ENCODE data around the gene NELL2. TPM values are rescaled to one million over a fixed set of nuclear protein-coding genes. Genes with fewer than 3 reads are reported as not detected.

NELL2 gene
- total RNA-seq, 1 experiment from 2014 or later = 596 TPM

DNA sequence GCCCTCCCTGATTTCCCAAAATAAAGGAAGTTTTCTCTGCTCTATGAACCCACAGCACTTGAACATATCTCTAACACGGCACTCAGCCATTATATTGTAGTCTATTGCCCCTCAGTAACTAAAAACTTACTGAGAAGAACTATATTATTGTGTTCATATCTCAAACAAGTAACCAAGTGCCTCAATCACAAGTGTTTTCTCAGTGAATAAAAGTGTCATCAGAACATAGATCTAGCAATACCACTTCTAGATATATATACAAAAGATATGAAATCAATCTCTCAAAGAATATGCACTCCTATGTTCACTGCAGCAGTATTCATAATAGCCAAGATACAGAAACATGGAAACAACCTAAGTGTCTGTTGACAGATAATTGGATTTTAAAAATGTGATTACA is 138.1 kb downstream of the NELL2 start:
- no peak for DNase-seq (ENCODE audit: low spot score)
- Histone ChIP-seq H3K4me1 (ENCODE audit: insufficient read depth, low read length, poor library complexity, severe bottlenecking) (peaks cover 10% of the 10 kb centered on the region), H3K27ac (ENCODE audit: low read depth, low read length, poor library complexity, severe bottlenecking) (peak overlapping the region; percentile 45), H3K4me3 (ENCODE audit: low read depth, low read length, poor library complexity, severe bottlenecking) (no peak overlapping the region), H3K36me3 (ENCODE audit: insufficient read depth, low read length, poor library complexity, severe bottlenecking) (peaks cover 42% of the 10 kb centered on the region), H3K27me3 (replicated peaks; ENCODE audit: insufficient read depth, low read depth, low read length, poor library complexity) (no peaks in the 10 kb centered on the region), H3K9me3 (ENCODE audit: low read depth, low read length, poor library complexity, severe bottlenecking) (peaks cover 11% of the 10 kb centered on the region)
- intact Hi-C loops (cut with micrococcal nuclease; ENCODE audit: unreplicated experiment) = no loop called here
- CTCF ChIA-PET = no interaction called here
- no TSS peak for BruUV-seq (replicated peaks)
- no peak for TF ChIP-seq EZH2 (IDR thresholded peaks at IDR 0.05; ENCODE audit: borderline replicate concordance, low read depth, low read length, poor library complexity, severe bottlenecking)
- TF ChIP-seq, protein P1, sequence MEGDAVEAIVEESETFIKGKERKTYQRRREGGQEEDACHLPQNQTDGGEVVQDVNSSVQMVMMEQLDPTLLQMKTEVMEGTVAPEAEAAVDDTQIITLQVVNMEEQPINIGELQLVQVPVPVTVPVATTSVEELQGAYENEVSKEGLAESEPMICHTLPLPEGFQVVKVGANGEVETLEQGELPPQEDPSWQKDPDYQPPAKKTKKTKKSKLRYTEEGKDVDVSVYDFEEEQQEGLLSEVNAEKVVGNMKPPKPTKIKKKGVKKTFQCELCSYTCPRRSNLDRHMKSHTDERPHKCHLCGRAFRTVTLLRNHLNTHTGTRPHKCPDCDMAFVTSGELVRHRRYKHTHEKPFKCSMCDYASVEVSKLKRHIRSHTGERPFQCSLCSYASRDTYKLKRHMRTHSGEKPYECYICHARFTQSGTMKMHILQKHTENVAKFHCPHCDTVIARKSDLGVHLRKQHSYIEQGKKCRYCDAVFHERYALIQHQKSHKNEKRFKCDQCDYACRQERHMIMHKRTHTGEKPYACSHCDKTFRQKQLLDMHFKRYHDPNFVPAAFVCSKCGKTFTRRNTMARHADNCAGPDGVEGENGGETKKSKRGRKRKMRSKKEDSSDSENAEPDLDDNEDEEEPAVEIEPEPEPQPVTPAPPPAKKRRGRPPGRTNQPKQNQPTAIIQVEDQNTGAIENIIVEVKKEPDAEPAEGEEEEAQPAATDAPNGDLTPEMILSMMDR (conservative IDR thresholded peaks at IDR 0.05; ENCODE audit: low read depth, low read length) = no peak
- POLR2A ChIA-PET (ENCODE audit: low non-redundant PET) = no interaction called here

DNA sequence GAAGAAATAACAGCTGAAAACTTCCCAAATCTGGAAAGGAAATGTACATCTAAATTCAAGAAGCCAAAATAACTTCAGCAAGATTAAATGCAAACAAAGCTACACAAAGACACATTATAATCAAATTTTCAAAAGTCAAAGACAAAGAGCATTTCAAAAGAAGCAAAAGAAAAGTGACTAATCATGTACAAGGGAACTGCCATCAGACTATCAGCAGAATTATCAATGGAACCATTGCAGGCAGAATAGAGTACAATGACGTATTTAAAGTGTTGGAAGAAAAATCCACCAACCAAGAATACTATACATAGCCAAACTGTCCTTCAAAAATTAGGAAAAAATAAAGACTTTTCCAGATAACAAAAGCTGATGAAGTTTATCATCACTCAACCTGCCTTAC is 147.5 kb downstream of the NELL2 start:
- Histone ChIP-seq H3K36me3 (ENCODE audit: insufficient read depth, low read length, poor library complexity, severe bottlenecking) (peaks cover 63% of the 10 kb centered on the region), H3K9me3 (ENCODE audit: low read depth, low read length, poor library complexity, severe bottlenecking) (peaks cover 66% of the 10 kb centered on the region), H3K4me1 (ENCODE audit: insufficient read depth, low read length, poor library complexity, severe bottlenecking) (no peaks in the 10 kb centered on the region), H3K27ac (ENCODE audit: low read depth, low read length, poor library complexity, severe bottlenecking) (no peak overlapping the region), H3K4me3 (ENCODE audit: low read depth, low read length, poor library complexity, severe bottlenecking) (no peak overlapping the region), H3K27me3 (replicated peaks; ENCODE audit: insufficient read depth, low read depth, low read length, poor library complexity) (no peaks in the 10 kb centered on the region)
- intact Hi-C loops (cut with micrococcal nuclease; ENCODE audit: unreplicated experiment) = no loop called here
- TF ChIP-seq, protein P1 (conservative IDR thresholded peaks at IDR 0.05; ENCODE audit: low read depth, low read length) = no peak
- no peak for TF ChIP-seq EZH2 (IDR thresholded peaks at IDR 0.05; ENCODE audit: borderline replicate concordance, low read depth, low read length, poor library complexity, severe bottlenecking)
- no TSS peak for BruUV-seq (replicated peaks)
- CTCF ChIA-PET = no interaction called here
- DNase-seq (ENCODE audit: low spot score) = no peak
- POLR2A ChIA-PET (ENCODE audit: low non-redundant PET) = no interaction called here

DNA sequence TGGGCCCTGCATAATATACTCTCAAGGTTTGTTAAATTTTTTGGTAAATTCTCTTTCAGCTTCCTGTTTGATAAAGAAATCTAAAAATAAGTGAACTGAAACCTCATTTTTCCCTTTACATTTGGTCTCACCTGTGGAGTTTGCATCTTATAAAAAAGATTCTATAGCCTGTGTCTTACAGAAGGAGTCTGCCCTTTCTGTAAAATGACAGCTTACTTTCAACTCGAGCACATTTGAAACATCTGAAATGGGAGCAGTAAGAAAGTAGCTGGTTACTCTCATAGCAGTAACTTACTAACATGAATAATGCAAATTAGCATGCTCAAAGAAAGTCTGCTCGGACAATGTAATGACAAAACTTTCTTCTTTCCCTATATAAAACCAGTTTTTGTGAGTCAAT is 155.8 kb downstream of the NELL2 start:
- POLR2A ChIA-PET (ENCODE audit: low non-redundant PET) = no interaction called here
- Histone ChIP-seq H3K36me3 (ENCODE audit: insufficient read depth, low read length, poor library complexity, severe bottlenecking) (peaks cover 6% of the 10 kb centered on the region), H3K27me3 (replicated peaks; ENCODE audit: insufficient read depth, low read depth, low read length, poor library complexity) (no peaks in the 10 kb centered on the region), H3K27ac (ENCODE audit: low read depth, low read length, poor library complexity, severe bottlenecking) (no peak overlapping the region), H3K9me3 (ENCODE audit: low read depth, low read length, poor library complexity, severe bottlenecking) (peaks cover 7% of the 10 kb centered on the region), H3K4me1 (ENCODE audit: insufficient read depth, low read length, poor library complexity, severe bottlenecking) (peaks cover 54% of the 10 kb centered on the region), H3K4me3 (ENCODE audit: low read depth, low read length, poor library complexity, severe bottlenecking) (no peak overlapping the region)
- no peak for DNase-seq (ENCODE audit: low spot score)
- intact Hi-C loops (cut with micrococcal nuclease; ENCODE audit: unreplicated experiment) = no loop called here
- no TSS peak for BruUV-seq (replicated peaks)
- CTCF ChIA-PET = no interaction called here
- TF ChIP-seq EZH2 (IDR thresholded peaks at IDR 0.05; ENCODE audit: borderline replicate concordance, low read depth, low read length, poor library complexity, severe bottlenecking) = no peak
- TF ChIP-seq, protein P1 (conservative IDR thresholded peaks at IDR 0.05; ENCODE audit: low read depth, low read length) = no peak

Data from A673 (cell line).